Colon (tissue), 2 donors: ENCODE results near the gene FHIT.
"Not testable (repeated sequence)": the region's sequence is repeated elsewhere in the genome, so short reads cannot be mapped to it uniquely, and the experiment has no call there.

ENCODE experiments used
- FAIRE-seq: peaks from 2 replicates; lab custom pipeline; 2012; peaks lifted over from hg19 to GRCh38; lab: Jason Lieb, UNC
- donor health status: control.
- donor health status: control.

The FHIT gene

DNA sequence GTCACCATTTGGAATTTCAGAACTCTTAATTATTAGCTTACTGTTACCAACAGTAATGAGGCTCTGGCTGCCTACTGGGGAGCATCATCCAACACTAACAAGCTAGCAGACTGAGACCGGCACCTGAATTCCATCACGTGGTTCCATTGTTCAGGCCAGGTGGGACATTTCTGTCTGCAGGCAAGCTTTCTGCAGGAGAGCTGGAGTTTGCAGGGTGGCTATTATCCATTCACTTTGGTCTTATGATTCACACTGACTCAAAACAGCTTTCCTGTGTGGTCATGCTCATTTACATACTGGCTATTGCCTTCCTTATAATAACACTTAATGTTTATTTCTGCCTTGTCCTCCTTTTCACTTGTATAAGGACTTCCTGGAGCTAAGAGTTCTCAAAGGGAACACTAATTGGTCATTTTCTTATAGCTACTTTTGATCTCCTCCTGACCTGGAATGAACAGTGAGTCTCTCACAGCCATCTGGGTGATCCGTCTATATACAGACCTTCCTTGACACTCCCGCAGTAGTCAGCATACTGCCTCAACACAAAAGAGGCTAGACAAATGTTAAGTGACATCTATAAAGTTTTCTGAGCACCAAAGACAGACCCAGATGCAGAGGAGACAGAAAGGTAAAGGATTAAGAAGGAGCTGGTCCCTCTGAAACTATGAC lies 695.4 kb downstream of the FHIT start:
- no peak for FAIRE-seq

DNA sequence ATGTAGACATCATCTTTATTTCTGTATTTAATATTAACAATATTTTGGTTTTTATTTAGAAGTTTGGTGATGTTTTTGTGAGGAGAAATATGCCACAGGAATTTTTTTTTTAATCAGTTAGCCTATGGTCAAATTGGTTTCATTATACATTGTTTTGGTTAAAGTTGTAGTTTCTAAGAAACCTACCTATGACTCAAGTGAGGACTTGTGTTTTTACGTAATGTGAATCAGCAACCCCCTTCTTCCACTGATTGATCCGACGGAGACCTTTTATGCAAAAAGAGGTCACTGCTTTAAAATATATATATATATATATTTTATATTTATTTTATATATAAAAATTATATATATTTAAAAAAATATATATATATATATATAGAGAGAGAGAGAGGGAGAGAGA lies 698.1 kb downstream of the FHIT start:
- FAIRE-seq: no peak

DNA sequence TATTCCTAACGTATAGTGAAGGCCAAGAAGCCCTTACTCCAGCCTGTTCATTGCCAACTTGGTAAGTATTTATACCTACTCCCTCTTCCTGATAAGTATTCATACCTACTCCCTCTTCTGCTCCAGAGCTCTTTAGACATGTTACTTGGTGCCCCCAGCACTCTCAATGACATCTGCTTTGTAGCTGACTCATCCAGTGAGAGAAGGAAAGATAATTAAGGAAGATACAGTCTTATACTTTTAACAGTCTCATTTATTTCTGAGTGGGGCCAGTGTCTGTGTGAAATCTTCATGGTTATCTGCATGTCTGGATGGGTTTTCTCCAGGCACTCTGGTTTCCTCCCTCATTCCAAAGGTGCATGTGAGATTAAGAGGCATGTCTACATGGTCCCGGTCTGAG lies 698.7 kb downstream of the FHIT start:
- no peak for FAIRE-seq

DNA sequence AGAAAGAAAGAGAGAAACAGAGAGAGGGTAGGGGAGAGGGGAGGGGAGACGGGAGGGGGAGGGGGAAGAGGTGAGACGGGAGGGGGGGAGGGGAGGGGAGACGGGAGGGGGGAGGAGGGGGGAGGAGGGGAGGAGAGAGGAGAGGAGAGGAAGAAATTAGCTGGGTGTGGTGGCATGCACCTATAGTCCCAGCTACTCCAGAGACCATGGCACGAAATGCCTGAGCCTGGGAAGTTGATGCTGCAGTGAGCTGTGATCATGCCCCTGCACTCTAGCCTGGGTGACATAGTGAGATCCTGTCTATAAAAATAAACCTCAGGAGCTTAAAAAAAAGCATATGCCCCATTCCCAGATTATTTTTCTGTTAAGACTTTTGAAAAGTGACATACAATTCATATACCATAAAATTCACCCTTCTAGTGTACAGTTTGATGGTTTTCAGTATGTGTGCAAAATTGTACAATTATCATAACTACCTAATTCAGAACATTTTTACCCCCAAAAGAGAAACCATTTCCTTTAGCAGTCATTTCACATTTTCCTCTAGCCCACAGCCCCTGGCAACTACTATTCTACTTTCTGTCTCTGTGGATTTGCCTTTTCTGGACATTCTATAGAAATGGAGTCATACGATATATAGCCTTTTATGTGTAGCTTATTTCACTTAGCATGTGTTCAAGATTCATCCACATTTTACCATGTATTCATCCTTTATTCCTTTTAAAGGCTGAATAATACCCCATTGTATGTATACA lies 699.6 kb downstream of the FHIT start:
- FAIRE-seq: no peak

DNA sequence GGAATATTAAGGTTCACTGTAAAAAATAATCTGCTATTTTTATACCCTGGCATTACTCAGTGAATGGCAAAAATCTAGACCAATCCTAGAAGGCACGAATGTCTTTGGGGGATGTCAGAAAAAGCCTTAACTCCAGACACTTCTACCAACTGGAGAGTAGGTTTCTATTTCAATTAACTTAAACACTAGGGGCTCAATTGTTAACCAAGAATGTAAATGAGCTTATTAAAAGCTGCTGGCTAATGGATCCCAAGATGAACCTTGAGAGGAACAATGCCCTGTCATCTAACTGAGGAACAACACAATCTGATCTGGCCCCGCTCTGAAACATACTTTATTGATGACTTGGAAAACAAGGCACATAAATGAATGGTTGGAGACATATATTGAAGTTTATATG lies 701.4 kb downstream of the FHIT start:
- FAIRE-seq: no peak

DNA sequence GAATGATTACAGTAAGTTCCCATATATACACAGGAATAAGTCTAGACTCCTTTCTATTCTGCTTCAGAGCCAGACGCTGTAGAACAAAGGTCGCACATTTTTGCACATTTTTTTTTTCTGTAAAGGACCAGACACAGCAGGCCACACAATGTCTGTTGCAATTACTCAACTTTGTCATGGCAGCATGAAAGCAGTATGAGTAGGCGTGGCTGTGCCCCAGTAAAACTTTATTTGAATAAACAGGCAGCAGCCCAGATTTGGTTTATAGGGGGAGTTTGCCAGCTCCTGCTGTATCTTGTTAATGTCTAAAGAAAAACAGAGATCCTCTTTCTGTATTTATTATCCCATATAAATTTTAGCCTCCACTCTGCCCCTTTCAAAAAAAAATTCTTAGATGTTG lies 708.3 kb downstream of the FHIT start:
- FAIRE-seq: no peak

DNA sequence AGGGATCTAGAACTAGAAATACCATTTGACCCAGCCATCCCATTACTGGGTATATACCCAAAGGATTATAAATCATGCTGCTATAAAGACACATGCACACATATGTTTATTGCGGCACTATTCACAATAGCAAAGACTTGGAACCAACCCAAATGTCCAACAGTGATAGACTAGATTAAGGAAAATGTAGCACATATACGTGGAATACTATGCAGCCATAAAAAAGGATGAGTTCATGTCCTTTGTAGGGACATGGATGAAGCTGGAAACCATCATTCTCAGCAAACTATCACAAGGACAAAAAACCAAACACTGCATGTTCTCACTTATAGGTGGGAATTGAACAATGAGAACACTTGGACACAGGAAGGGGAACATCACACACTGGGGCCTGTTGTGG lies 711.9 kb downstream of the FHIT start:
- FAIRE-seq: not testable (repeated sequence)

DNA sequence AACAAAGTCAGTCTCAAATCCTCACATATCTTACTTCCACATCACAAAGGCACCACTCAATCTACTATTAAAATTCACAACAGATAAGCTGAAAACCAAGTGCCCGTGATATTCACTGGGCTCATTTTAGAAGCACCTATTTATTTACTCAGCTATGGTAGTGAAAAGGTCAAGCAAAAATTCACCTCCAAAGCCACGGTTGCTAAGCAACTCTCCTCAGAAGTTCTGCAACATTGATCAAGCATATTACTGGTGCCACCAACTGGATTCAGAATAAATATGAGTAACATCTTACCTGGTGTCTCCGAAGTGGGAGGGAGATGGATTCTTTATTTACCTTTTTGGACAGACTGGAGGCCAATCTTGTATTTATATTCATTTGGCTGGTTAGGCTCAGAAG lies 714.8 kb downstream of the FHIT start:
- FAIRE-seq: no peak

DNA sequence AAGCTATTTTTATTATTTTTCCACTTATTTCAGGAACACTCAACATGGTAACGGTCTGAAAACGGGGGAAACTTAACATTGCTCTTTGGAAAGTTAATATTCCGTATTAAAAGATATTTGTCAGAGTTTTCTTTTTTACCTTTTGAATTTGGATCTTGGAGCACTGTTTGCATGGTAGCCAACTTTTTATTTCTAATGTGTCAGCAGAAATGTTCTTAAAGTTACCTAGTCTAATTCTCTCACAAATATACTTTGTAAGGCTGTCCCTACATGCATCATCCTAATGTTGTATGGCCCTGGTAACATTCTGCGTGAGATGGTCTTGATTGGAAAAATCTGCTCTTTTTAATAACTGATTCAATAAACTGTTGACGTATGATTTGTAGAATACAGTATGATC lies 719.5 kb downstream of the FHIT start:
- FAIRE-seq: no peak

DNA sequence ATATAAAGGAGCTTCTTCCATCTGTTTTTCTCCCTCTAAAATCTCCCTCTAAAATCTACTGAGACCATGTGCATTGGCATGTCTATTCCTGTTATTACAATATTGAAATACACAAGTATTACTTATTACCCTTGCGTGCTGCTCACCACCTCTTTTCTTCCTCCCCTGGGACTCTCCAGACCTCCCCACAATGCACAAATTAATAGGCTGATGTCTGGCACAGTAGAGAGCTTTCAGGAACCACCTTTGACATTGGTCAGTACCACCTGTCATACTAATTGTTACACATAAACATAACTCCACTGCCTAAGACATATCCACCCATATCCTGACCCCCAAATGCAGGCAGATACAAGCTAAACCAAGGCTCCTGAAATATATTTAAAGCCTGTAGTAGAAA lies 722.6 kb downstream of the FHIT start:
- no peak for FAIRE-seq

DNA sequence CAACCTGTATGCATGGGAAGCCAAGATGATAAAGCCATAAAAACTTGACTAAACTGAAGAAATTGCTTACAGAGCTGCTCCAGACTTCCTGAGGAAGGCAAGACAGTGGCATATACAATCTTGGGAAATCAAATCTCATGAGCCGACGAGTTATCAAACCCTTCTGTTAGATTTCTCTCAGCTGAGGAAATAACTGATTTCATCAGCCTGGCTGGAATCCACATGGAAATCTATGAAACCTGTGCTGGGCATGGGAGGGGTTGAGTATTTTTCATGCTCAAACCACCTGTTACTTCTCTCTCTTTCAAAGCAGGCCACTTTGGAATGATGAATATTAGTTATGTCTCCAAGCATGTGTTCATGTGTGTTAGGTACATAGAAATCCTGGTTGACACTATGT lies 727.7 kb downstream of the FHIT start:
- no peak for FAIRE-seq

DNA sequence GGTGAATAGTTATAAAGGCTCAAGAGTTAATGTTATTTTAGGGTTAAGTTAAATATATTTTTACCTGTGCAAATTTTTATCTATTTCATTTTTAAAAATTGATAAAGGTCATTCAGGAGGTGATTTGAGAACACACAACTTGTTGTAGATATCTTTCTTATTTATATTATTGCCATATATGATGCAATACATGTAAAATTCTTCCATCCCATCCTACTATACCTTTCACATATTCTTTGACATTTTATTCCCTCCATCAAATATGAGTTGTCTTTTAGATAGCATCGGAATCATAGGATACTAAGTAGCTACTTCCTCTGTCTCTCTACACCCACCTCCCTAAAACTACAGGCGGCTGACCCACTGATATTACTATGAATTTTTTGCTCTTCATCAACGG lies 734.1 kb downstream of the FHIT start:
- FAIRE-seq: no peak

DNA sequence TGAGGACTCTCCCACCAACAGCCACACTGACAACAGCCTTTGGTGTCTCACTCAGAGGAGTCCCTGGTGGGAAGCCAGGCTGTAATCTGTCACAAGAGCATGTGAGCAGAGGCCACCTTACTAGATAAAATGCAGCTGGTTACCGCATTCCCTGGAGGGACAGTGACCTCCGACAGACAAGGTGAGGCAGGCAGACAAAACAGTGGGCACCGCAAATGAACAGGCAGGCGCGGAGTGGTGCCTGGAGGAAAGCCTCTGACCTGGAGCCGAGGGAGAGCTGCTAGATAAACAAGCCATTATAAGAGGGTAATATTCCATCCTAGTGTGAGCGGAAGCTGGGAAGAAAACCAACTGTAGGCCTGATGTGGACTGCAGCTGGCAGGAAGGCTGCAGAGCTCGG lies 736.4 kb downstream of the FHIT start:
- no peak for FAIRE-seq

DNA sequence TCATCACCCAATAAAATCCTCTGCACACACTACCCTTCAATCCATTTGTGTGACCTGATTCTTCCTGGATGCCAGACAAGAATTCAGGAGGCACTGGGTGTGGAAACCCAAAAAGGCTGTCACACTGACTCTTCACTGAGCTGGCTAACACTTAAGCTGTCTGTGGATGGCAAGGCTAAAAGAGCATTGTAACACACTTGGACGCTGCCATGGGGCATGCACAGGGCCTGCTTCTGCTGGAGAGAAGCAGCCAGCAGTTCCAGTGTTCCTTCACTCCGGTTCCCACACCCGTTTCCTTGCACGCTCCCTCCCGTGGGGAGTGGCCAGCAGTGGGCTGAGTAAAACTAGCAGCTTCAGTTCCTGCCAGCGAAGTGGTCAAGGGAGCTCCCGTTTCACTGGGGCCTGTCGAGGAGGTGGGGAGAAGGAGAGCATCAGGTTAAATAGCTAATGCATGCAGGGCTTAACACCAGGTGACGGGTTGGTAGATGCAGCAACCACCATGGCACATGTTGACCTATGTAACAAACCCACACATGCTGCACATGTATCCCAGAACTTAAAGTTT lies 737.1 kb downstream of the FHIT start:
- FAIRE-seq: no peak

DNA sequence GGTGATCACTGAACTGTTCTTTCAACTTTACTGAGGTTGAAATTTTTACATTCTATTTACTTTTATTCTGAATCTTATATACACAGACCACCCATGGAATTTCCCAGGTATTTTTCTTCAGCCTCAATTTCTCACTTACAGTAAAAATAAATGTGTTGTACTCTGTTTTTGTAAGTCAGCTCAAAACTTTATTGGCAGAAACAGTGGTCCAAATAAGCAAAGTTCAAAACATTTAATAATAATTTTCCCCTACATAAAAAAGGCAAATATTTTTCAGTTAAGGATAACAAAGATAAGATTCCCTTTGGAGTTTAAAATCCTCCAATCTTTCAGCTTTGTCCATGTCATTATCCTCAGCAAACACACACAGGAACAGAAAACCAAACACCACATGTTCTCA lies 738.0 kb downstream of the FHIT start:
- FAIRE-seq: no peak

DNA sequence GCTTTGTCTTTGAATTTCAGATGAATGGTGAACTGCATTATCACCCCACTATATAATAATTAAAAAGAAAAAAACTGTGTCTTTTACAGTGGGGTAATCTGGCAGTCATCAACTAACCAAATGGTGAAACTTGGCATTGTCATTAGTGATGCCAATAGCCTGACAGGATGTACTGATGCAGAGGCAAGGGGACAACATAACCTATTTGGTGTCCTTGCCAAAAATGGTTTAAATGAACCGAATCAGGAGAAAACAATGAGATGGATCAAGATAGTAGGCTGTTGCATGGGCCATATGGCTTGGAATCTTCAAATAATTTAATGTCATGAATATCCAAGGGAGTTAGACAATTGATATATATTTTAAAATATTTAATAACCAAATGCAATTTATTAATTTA lies 738.7 kb downstream of the FHIT start:
- no peak for FAIRE-seq

DNA sequence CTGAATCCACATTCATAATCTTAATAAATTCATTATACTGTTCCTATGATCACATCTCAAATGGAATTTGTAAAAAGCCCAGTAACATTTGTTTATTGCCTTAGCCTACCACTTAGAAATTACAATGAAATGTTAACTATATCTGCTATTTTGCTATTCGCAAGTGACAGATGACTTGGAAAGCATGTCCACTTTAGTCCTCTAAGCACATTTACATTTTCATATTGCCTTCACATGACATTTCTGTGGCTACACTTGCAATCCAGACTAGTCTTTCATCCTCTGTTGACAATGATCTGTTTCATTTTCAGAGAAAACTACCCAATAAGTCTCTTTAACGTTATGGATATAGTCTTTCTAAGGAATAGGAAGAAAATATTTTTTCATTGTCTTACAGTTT lies 741.8 kb downstream of the FHIT start:
- FAIRE-seq: no peak

DNA sequence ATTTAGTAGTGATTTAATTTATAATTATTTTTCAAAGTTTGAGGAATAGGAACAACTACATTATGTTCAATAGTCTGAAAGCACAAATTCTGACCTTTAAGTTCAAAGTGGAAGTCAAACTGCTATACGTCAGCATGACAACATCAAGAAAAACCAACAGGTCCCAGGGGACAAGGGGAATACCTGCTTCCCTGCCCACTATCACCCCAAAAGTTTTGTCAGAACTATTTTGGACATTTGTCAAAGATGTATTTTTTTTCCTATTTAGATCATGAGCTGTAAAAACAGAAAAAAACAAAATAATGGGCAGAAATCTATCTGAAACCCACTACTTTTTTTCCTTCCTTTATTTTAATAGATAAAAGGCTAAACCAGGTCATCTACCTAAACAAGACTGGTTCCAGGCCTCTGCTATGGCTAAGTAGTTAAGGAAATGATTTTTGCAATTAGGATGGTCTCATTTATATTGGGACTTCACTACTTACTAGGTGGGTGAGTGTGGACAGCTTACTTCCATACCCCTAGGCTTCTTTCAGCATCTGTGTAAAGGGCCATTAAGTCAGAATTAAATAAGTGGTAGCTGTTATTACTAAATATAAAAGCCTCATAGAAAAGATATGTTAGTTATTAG lies 746.3 kb downstream of the FHIT start:
- no peak for FAIRE-seq

DNA sequence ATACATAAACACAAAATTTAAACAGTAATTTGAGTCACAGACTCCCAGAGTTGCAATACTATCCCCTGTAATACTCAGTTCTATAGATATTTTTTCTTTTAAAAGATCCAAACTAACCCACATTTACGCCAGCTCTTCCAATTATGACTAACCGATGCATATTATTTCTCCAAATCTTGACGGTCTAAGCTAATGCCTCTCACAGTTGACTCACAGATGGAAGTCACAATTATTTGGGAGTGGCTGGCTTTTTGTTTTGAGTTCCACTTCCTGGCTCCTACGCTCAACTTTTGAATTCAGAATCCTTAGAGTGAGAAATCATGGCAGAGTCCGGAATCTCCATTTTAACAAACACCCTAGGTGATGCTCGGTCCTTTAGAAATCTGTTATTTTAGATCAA lies 749.9 kb downstream of the FHIT start:
- no peak for FAIRE-seq

DNA sequence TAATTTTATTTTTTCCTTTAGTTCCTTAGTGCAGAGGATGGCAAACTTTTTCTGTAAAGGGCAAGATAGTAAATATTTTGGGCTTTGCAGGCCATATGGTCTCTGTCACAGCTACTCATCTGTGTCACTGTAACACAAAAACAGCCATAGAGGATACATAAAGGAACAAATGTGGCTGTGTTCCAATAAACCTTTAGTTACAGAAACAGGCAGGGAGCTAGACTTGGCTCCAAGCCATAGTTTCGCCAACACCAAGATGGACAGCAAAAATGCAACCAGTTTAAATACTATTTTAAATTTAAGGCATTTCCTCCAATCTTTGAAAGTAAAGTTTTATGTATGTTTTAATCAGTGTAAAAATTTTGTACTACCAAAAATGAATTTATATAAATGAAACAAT lies 753.4 kb downstream of the FHIT start:
- FAIRE-seq: no peak

DNA sequence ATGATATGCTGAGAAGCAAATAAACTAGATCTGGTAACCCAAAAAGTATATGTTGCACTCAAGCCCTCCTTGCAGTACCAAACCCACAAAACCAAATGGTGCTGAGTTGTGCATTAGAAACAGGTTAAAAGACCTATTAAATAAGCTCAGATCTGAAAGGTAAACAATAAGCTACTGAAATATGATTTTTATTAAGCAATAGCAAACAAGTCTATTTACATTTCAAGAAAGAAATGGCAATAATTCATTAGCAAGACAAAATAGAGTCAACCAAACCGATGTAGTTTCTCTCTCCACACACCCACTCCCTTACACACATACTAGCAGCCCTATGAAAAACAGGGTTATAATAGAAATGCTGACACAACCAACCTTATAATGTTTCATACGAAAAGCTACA lies 760.3 kb downstream of the FHIT start:
- no peak for FAIRE-seq

DNA sequence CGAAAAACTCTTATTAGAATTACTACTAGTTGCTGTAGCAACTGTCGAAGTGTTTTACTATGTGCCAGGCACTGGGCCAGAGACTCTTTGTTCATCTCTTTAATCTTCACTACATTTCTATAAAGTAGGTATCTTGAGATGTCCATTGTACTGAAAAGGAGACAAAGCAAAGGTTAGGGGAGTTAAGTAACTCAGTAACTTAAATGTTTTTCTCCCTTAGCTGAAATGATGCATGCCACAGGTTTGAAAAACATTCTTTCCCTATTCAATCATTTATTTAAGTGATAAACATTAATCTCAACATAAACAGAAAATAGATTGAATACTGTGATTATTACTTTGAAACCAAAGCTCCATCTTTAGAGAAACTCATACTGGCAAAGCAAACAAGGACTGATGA lies 776.2 kb downstream of the FHIT start:
- no peak for FAIRE-seq

DNA sequence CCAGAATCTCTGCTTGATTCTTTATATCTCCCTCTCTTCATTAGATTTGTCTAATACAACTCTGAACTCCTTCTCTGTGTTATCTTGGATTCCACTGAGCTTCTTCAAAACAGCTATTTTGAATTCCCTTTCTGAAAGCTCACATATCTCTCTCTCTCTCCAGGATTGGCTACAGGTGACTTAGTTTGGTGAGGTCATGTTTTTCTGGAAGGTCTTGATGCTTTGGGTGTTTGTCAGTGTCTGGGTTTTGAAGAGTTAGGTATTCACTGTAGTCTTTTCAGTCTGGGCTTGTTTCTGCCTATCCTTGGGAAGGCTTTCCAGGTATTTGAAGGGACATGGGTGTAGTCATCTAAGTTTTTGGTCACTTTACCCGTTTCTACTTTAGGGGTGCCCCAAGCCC lies 781.8 kb downstream of the FHIT start:
- no peak for FAIRE-seq
